Measurements from ENCODE around the gene ADRA2A. TPM values are rescaled to one million over a fixed set of nuclear protein-coding genes. Genes with fewer than 3 reads are reported as not detected.
A peak's percentile ranks its signal among the peaks of the same experiment; 100 is the strongest.

The ADRA2A gene
- total RNA-seq, 1 donor from 2014 or later: 0.32 TPM

DNA sequence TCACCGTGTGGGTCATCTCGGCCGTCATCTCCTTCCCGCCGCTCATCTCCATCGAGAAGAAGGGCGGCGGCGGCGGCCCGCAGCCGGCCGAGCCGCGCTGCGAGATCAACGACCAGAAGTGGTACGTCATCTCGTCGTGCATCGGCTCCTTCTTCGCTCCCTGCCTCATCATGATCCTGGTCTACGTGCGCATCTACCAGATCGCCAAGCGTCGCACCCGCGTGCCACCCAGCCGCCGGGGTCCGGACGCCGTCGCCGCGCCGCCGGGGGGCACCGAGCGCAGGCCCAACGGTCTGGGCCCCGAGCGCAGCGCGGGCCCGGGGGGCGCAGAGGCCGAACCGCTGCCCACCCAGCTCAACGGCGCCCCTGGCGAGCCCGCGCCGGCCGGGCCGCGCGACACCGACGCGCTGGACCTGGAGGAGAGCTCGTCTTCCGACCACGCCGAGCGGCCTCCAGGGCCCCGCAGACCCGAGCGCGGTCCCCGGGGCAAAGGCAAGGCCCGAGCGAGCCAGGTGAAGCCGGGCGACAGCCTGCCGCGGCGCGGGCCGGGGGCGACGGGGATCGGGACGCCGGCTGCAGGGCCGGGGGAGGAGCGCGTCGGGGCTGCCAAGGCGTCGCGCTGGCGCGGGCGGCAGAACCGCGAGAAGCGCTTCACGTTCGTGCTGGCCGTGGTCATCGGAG lies 1.8 kb downstream of the ADRA2A start:
- Mint-ChIP-seq H3K27me3 (ENCODE audit: unreplicated experiment) (peaks cover 21% of the 10 kb centered on the region), H3K27ac (ENCODE audit: unreplicated experiment) (no peak overlapping the region), H3K9me3 (ENCODE audit: unreplicated experiment) (peaks cover 7% of the 10 kb centered on the region), H3K36me3 (ENCODE audit: unreplicated experiment) (no peaks in the 10 kb centered on the region), H3K4me3 (ENCODE audit: unreplicated experiment) (peak overlapping the region; percentile 59), H3K4me1 (ENCODE audit: low read depth, unreplicated experiment) (no peaks in the 10 kb centered on the region)
- no peak for DNase-seq
- TF ChIP-seq, protein P1, sequence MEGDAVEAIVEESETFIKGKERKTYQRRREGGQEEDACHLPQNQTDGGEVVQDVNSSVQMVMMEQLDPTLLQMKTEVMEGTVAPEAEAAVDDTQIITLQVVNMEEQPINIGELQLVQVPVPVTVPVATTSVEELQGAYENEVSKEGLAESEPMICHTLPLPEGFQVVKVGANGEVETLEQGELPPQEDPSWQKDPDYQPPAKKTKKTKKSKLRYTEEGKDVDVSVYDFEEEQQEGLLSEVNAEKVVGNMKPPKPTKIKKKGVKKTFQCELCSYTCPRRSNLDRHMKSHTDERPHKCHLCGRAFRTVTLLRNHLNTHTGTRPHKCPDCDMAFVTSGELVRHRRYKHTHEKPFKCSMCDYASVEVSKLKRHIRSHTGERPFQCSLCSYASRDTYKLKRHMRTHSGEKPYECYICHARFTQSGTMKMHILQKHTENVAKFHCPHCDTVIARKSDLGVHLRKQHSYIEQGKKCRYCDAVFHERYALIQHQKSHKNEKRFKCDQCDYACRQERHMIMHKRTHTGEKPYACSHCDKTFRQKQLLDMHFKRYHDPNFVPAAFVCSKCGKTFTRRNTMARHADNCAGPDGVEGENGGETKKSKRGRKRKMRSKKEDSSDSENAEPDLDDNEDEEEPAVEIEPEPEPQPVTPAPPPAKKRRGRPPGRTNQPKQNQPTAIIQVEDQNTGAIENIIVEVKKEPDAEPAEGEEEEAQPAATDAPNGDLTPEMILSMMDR (IDR thresholded peaks at IDR 0.05; ENCODE audit: partially characterized antibody, unreplicated experiment): no peak

DNA sequence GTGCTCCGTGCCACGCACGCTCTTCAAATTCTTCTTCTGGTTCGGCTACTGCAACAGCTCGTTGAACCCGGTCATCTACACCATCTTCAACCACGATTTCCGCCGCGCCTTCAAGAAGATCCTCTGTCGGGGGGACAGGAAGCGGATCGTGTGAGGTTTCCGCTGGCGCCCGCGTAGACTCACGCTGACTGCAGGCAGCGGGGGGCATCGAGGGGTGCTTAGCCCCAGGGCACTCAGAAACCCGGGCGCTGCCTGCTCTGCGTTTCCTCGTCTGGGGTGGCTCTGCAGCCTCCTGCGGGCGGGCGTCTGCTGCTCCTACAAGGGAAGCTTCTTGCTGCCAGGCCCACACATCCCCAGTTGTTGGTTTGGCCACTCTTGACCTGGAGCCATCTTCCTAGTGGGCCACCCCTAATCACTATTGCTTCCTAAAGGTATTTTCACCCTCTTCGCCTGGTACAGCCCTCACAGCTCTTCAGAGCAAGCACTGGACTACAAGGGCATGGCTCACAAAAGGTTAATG lies 2.5 kb downstream of the ADRA2A start:
- Mint-ChIP-seq H3K4me1 (ENCODE audit: low read depth, unreplicated experiment) (no peaks in the 10 kb centered on the region), H3K4me3 (ENCODE audit: unreplicated experiment) (peak overlapping the region; percentile 81), H3K36me3 (ENCODE audit: unreplicated experiment) (no peaks in the 10 kb centered on the region), H3K27ac (ENCODE audit: unreplicated experiment) (no peak overlapping the region), H3K9me3 (ENCODE audit: unreplicated experiment) (peaks cover 7% of the 10 kb centered on the region), H3K27me3 (ENCODE audit: unreplicated experiment) (peaks cover 21% of the 10 kb centered on the region)
- TF ChIP-seq, protein P1 (IDR thresholded peaks at IDR 0.05; ENCODE audit: partially characterized antibody, unreplicated experiment): no peak
- DNase-seq: no peak

DNA sequence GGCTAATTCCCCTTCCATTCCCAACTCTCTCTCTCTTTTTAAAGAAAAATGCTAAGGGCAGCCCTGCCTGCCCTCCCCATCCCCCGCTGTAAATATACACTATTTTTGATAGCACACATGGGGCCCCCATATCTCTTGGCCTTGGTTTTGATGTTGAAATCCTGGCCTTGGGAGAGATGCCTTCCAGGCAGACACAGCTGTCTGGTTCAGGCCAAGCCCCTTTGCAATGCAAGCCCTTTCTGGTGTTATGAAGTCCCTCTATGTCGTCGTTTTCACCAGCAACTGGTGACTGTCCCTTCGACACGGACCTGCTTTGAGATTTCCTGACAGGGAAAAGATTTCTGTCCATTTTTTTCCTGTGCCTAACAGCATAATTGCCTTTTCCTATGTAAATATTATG lies 3.0 kb downstream of the ADRA2A start:
- Mint-ChIP-seq H3K9me3 (ENCODE audit: unreplicated experiment) (peaks cover 7% of the 10 kb centered on the region), H3K4me1 (ENCODE audit: low read depth, unreplicated experiment) (no peaks in the 10 kb centered on the region), H3K4me3 (ENCODE audit: unreplicated experiment) (peak overlapping the region; percentile 81), H3K27ac (ENCODE audit: unreplicated experiment) (no peak overlapping the region), H3K27me3 (ENCODE audit: unreplicated experiment) (peaks cover 24% of the 10 kb centered on the region), H3K36me3 (ENCODE audit: unreplicated experiment) (no peaks in the 10 kb centered on the region)
- TF ChIP-seq, protein P1 (IDR thresholded peaks at IDR 0.05; ENCODE audit: partially characterized antibody, unreplicated experiment): no peak
- DNase-seq: no peak

DNA sequence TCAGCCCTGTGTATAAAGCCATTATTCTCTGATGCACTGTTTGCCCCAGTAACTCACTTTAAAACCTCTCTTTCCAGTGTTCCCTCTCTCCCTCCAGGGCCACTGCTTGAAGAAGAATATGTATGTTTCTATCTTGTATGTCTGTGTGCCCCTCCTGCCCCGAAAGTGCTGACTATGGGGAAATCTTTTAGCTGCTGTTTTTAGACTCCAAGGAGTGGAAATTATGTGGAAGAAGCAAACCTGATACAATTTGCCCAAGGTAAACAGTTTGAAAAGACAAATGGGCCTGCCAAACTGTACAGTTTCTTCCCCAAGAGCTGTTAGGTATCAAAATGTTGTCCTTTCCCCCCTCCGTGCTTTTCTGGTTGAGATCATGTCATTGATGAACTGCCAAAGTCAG lies 3.4 kb downstream of the ADRA2A start:
- H3K27ac Mint-ChIP-seq (ENCODE audit: unreplicated experiment): no peak overlapping the region
- DNase-seq: no peak
- no peak overlapping the region for H3K4me3 Mint-ChIP-seq (ENCODE audit: unreplicated experiment)
- peaks cover 7% of the 10 kb centered on the region for H3K9me3 Mint-ChIP-seq (ENCODE audit: unreplicated experiment)
- no peaks in the 10 kb centered on the region for H3K36me3 Mint-ChIP-seq (ENCODE audit: unreplicated experiment)
- peaks cover 25% of the 10 kb centered on the region for H3K27me3 Mint-ChIP-seq (ENCODE audit: unreplicated experiment)
- H3K4me1 Mint-ChIP-seq (ENCODE audit: low read depth, unreplicated experiment): no peaks in the 10 kb centered on the region
- TF ChIP-seq, protein P1 (IDR thresholded peaks at IDR 0.05; ENCODE audit: partially characterized antibody, unreplicated experiment): no peak

DNA sequence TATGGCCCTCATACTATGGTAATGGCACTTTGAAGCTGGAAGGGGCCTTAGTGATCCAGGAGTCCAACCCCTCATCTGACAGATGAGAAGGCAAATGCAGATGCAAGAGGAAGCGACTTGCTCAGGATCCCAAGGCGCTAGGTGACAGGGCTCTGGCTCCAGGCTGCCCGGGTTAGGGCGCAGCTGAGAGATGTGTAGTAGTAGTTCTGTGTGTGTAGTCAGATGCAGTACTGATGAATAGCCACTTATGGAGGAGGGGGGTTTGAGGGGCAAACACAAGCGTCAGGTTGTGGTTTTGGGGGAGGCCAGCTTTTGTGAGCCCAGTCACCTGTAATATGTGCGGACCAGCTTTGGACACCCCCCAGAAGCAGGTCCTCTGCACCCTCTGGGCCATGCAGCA lies 4.8 kb downstream of the ADRA2A start:
- Mint-ChIP-seq H3K27me3 (ENCODE audit: unreplicated experiment) (peaks cover 28% of the 10 kb centered on the region), H3K4me1 (ENCODE audit: low read depth, unreplicated experiment) (no peaks in the 10 kb centered on the region), H3K9me3 (ENCODE audit: unreplicated experiment) (peaks cover 6% of the 10 kb centered on the region), H3K4me3 (ENCODE audit: unreplicated experiment) (no peak overlapping the region), H3K36me3 (ENCODE audit: unreplicated experiment) (no peaks in the 10 kb centered on the region), H3K27ac (ENCODE audit: unreplicated experiment) (no peak overlapping the region)
- no peak for DNase-seq
- TF ChIP-seq, protein P1 (IDR thresholded peaks at IDR 0.05; ENCODE audit: partially characterized antibody, unreplicated experiment): no peak
